Natural killer cell (primary cell): ENCODE results near the gene DISP2. TPM values are rescaled to one million over a fixed set of nuclear protein-coding genes. Genes with fewer than 3 reads are reported as not detected.
A peak's percentile ranks its signal among the peaks of the same experiment; 100 is the strongest.

Source experiments
- ATAC-seq, 3 donors: fragments of 150-1000 bp in 2 of 3; fragments of 200-7000 bp in 1 of 3; cut with Tn5 transposase; 1 replicate in 1 of 3; 2 replicates in 2 of 3; pipeline ENCODE4 v1.10.0; 2021; ENCODE audit warnings: mild to moderate bottlenecking in 2 of 3, moderate library complexity in 2 of 3
- DNase-seq, 2 donors: peaks; one replicate each; pipeline versions ENCODE4 v3.0.0 to v3.0.0-alpha.2; 2013 to 2021; ENCODE audit warnings: mixed read lengths in 1 of 2
- H3K27ac ChIP-seq: one replicate; pipeline ENCODE4 v1.5.1; 2013; ENCODE audit warnings: mild to moderate bottlenecking, low read length
- H3K27me3 ChIP-seq: one replicate; pipeline ENCODE4 v1.6.1; 2013; ENCODE audit warnings: low read length; ENCODE audit not compliant: control insufficient read depth, insufficient read depth
- H3K36me3 ChIP-seq: one replicate; pipeline ENCODE4 v1.6.1; 2013; ENCODE audit warnings: low read length; ENCODE audit not compliant: control insufficient read depth, insufficient read depth
- H3K4me1 ChIP-seq: one replicate; pipeline ENCODE4 v1.6.1; 2013; ENCODE audit warnings: low read length; ENCODE audit not compliant: control insufficient read depth, insufficient read depth
- H3K4me3 ChIP-seq: one replicate; pipeline ENCODE4 v1.5.1; 2013; ENCODE audit warnings: low read length
- H3K9me3 ChIP-seq: one replicate; pipeline ENCODE4 v1.6.1; 2013; ENCODE audit warnings: low read length; ENCODE audit not compliant: control insufficient read depth, insufficient read depth
- H3K27ac Mint-ChIP-seq, 2 donors: one replicate each; pipeline ENCODE4 v1.8.0; 2022; ENCODE audit warnings: mild to moderate bottlenecking in 2 of 2, mixed read lengths in 2 of 2, moderate library complexity in 1 of 2
- H3K27me3 Mint-ChIP-seq, 2 donors: one replicate each; pipeline ENCODE4 v1.8.0; 2022; ENCODE audit warnings: low read depth in 2 of 2, mixed read lengths in 2 of 2
- H3K36me3 Mint-ChIP-seq: one replicate; pipeline ENCODE4 v1.8.0; 2022; ENCODE audit warnings: mixed read lengths
- H3K4me1 Mint-ChIP-seq, 2 donors: one replicate each; pipeline ENCODE4 v1.8.0; 2022; ENCODE audit warnings: mixed read lengths in 2 of 2
- H3K4me3 Mint-ChIP-seq: one replicate; pipeline ENCODE4 v1.8.0; 2022; ENCODE audit warnings: mild to moderate bottlenecking, moderate library complexity, mixed read lengths
- H3K9me3 Mint-ChIP-seq, 2 donors: one replicate each; pipeline ENCODE4 v1.8.0; 2022; ENCODE audit warnings: mixed read lengths in 2 of 2
- CTCF ChIP-seq: fragments of 200-600 bp; IDR thresholded peaks from one replicate; pipeline ENCODE4 v1.8.0; 2022; ENCODE audit warnings: antibody characterized with exemption
- WGBS: methylation state at CpG from one replicate; pipeline ENCODE4 v1.1.7; 2013; ENCODE audit warnings: missing lambda C conversion rate; ENCODE audit not compliant: insufficient coverage; 5-methylcytosine and 5-hydroxymethylcytosine counted together
- intact Hi-C: fragments of 100-400 bp; cut with micrococcal nuclease; formaldehyde crosslinking; loops from one replicate; pipeline ENCODE4 v1.14.2; 2022
- total RNA-seq, 4 donors: library from RNA; stranded (reverse); fragments of 120-200 nt in 1 of 4; gene quantifications; one replicate each; pipeline versions ENCODE4 v1.2.3 to v1.2.4, GENCODE V29; 2013 to 2022

Gene DISP2
- total RNA-seq, 3 donors from 2014 or later (not counting 1 experiment from before 2014, with no cell fraction given): 0.20 to 1.0 (median 0.26) TPM

DNA sequence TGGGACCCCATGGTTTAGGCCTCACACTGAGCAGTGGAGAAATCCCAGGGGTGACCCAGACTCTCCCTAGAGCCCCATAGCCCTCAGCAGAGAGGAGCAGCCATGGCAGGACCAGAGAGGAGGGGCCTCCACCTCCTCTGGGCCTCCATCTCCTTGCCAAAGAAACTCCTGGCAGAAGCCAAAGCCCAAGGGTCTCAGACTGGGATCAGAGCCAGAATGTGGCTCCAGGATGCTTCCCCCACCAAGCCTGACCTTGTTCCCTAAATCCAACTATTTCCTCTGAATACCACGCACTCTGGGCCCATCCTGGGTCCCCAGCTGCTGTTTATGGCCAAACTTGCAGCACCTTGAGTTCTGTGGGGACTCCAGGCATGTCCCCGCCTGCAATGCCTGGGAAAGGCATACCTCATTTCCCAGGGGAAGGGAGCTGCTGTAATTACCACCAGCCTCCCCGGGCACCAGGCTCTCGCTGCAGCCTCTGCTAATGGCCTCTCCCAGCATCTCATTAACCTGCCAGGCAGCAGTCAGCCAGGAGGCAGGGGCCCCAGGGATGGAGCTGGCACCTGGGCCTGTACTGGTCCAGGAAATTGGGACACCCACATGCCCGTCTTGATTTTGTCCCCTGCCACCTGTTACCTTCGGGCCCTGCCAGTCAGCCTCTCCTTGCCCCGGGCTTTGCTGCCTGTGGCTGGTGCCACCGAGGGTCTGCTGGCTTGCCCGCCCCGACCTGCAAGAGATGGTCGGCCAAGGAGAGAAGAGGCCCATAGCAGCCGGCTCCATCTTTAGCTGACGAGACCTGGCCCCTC lies 21.9 kb upstream of the DISP2 start:
- Mint-ChIP-seq H3K27ac (no peak overlapping the region), H3K4me1 (peaks cover 0 to 24% of the 10 kb centered on the region in 2 donors), H3K9me3 (no peaks in the 10 kb centered on the region), H3K36me3 (no peaks in the 10 kb centered on the region), H3K27me3 (peaks cover 0 to 2% of the 10 kb centered on the region in 2 donors), H3K4me3 (no peak overlapping the region)
- no peak for TF ChIP-seq CTCF
- no peaks in the 10 kb centered on the region for H3K36me3 ChIP-seq
- intact Hi-C loops: loop anchor here (10.0 kb wide), 1 partner anchor 121 kb away; no protein-coding TSS in a partner anchor
- DNase-seq (no peak), ATAC-seq (no peak)
- H3K4me1 ChIP-seq: peaks cover 50% of the 10 kb centered on the region
- no peaks in the 10 kb centered on the region for H3K27me3 ChIP-seq
- H3K9me3 ChIP-seq: no peaks in the 10 kb centered on the region
- H3K27ac ChIP-seq: no peak overlapping the region
- H3K4me3 ChIP-seq: no peak overlapping the region
- WGBS: 73% methylated on average over 10 of the region's 13 CpGs

DNA sequence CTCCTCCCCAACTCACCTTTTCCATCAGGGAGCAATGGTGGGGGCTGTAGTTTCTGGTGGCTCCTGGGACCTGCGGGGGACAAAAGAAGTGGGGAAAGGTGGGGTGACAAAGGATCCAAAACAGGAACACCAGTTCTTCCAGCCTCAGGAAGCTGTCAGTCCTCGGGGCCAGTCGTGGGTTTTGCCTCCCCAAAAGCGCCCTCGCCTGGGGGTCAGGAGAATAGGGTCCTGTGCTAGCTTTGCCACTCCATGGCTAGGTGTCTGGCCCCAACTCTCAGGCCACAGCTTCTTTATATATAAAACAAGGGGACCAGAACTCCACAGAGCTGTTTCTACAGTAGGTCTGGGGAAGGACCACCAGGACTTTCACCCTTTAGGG lies 21.3 kb upstream of the DISP2 start:
- no peak overlapping the region for H3K27ac ChIP-seq
- H3K36me3 ChIP-seq: no peaks in the 10 kb centered on the region
- WGBS: 20% methylated on average over 5 of the region's 5 CpGs
- DNase-seq (peak in 1 of 2 donors; percentile 44), ATAC-seq (no peak)
- peaks cover 0 to 2% of the 10 kb centered on the region in 2 donors for H3K27me3 Mint-ChIP-seq
- no peak overlapping the region for H3K4me3 ChIP-seq
- no peak overlapping the region for H3K27ac Mint-ChIP-seq
- H3K4me3 Mint-ChIP-seq: no peak overlapping the region
- peaks cover 0 to 24% of the 10 kb centered on the region in 2 donors for H3K4me1 Mint-ChIP-seq
- no peaks in the 10 kb centered on the region for H3K27me3 ChIP-seq
- no peaks in the 10 kb centered on the region for H3K9me3 Mint-ChIP-seq
- H3K36me3 Mint-ChIP-seq: no peaks in the 10 kb centered on the region
- intact Hi-C loops: loop anchor here (10.0 kb wide), 1 partner anchor 122 kb away; no protein-coding TSS in a partner anchor
- TF ChIP-seq CTCF: no peak
- H3K9me3 ChIP-seq: no peaks in the 10 kb centered on the region
- peaks cover 48% of the 10 kb centered on the region for H3K4me1 ChIP-seq

- WGBS: 85% methylated on average over 19 of the region's 19 CpGs
- no peaks in the 10 kb centered on the region for H3K9me3 Mint-ChIP-seq
- ATAC-seq: peak in 1 of 3 donors; percentile 3
- Histone ChIP-seq H3K4me1 (peaks cover 40% of the 10 kb centered on the region), H3K27ac (no peak overlapping the region), H3K27me3 (no peaks in the 10 kb centered on the region), H3K9me3 (no peaks in the 10 kb centered on the region), H3K4me3 (no peak overlapping the region), H3K36me3 (no peaks in the 10 kb centered on the region)
- H3K36me3 Mint-ChIP-seq: no peaks in the 10 kb centered on the region
- H3K27ac Mint-ChIP-seq: no peak overlapping the region
- no peak overlapping the region for H3K4me3 Mint-ChIP-seq
- no peak for TF ChIP-seq CTCF
- no peak for DNase-seq
- peaks cover 0 to 2% of the 10 kb centered on the region in 2 donors for H3K27me3 Mint-ChIP-seq
- H3K4me1 Mint-ChIP-seq: peaks cover 0 to 24% of the 10 kb centered on the region in 2 donors
- intact Hi-C loops: loop anchor here (10.0 kb wide), 1 partner anchor 123 kb away; no protein-coding TSS in a partner anchor
Observed at GRCh38 chr15:40337597-40337996, 20.4 kb upstream of the DISP2 start.
